Raji (cell line): Measurements from ENCODE around the gene ADRA2B.

Experiments
- POLR2A ChIP-seq: IDR thresholded peaks from 2 replicates; pipeline ENCODE4 v1.6.1; 2011; ENCODE audit warnings: low read depth, low read length, control low read depth; ENCODE audit not compliant: insufficient read depth

Gene ADRA2B

DNA sequence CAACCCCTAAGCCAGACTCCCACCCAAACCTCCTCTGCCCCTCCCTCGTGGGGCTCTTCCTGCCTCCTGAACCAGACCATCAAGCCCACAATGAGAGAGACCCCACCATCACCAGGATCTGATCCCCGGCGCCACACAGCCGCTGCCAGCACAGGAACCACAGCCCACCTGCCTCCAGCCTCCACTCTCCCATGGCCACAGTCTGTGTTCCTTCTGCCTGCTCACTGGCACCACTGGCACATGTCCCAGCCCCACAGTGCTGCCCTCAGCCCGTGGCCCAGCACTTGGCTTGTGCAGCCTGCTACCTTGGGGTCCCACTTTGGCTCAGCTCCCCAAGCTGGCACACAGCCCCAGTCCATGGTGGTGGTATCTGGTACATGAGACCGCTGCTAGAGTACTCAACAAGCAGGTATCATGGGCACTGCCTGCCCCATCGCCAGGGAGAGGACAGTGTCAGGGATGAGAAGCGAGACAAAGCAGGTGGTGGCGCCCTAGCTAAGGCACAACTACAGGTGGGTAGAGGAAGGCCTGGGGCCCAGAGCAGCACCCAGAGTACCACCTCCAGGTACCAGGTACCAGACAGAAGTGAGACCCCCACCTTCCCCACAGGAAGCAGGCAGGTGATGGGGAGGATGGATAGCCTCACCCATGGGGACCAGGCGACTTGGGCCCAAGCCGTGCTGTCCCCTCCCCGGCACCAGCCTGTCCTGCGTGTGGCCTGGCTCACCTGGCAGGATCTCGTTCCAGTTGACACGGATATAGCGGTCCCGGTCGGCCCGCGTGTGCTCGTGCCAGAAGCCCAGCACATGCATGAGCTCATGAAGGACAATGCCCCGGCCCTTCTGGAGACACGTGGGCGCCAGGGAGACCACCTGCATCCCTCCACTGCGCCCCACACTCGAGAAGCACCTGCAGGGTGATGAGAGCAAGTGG is 15.7 kb upstream of the ADRA2B start:
- TF ChIP-seq POLR2A, result no peak

DNA sequence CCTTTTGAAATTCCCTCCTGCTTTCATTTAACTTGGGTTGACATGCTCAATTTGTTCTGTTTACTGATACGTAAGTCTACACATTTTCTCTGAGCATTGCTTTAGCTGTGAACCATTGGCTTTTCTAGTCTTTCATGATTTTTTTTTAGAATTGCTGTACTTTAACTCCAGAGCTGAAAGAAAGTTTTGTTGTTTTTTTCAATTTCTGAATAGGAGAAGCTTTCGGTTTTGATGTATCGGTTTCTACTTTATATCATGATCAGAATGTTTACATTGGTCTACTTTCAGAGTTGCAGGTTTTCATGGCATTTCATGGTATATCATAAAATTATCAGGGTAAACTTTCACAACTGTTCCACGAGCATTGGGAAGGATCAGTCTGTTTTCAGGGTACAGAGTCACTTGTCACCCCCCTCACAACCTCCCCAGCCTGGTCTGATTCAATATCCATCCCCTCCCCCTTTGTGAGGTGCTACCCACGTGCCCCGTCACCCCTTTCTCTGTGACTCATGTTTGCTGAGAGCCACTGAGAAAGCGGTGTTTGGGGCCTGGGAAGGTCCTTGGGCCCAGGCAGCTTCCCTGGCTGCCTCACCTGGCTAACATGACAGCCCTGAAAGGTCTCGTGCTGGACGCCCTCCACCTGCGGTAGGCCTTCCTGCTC is 14.9 kb upstream of the ADRA2B start:
- no peak for TF ChIP-seq POLR2A

DNA sequence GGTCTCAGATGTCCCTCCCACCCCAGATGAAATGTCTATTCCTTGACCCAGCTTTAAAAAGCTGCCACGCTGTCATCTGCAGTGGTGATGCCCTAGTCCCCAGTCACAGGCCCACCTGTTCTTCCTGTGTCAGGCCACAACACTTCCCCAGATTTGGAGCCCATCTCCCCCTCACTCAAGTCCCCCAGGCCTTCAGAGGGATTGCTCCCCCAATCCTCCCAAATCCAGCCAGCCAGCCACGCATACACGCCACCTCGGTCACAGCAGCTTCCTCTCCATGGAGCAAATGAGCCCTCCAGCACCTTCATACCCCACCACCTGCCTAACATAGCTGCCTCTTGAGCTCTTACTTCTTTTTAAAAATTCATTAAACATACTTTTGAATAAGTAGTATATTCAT is 14.1 kb upstream of the ADRA2B start:
- TF ChIP-seq POLR2A, result no peak

DNA sequence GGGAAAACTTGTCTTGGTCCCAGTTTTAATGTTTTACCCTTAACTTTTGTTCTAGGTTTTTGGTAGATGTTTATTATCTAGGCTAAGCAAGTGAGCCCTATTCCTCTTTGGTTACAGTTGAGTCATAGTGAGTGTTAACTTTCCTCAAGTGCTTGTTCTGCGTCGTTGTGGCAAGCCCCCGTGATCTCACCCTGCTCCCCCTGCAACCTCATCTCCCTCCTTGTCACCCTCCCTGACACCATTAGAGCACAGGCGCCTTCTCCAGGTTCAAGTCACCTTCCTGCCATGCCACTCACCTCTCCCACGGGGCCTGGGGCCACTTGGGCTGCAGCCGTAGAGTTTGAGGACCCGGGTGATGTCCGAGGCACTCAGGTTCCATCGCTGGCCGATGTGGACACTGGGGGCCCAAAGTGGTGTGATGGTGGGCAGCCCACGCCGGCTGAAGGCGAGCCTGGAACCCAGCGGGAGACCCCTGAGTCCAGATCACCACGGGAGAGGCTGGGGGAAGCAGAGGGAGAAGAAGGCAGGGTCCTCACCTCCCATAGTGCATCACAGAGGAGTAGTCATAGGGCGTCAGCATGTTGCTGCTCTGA is 13.3 kb upstream of the ADRA2B start:
- TF ChIP-seq POLR2A, result no peak

DNA sequence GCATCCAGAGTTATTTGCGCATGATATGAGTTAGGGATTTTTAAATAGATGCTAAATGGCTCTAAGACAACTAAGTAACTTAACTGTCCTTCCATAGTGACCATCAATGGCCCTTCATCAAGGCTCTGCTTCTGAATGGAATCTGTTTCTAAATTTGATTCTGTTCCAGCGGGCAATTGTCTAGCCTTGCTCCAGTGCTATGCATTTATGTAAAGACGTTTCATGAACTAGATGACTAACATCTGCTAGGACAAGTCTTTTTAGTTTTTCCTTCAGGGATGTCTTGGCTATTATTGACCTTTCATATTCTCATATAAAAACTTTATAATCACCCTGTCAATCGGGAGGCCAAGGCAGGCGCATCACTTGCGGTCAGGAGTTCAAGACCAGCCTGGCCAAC is 12.1 kb upstream of the ADRA2B start:
- TF ChIP-seq POLR2A, result no peak

DNA sequence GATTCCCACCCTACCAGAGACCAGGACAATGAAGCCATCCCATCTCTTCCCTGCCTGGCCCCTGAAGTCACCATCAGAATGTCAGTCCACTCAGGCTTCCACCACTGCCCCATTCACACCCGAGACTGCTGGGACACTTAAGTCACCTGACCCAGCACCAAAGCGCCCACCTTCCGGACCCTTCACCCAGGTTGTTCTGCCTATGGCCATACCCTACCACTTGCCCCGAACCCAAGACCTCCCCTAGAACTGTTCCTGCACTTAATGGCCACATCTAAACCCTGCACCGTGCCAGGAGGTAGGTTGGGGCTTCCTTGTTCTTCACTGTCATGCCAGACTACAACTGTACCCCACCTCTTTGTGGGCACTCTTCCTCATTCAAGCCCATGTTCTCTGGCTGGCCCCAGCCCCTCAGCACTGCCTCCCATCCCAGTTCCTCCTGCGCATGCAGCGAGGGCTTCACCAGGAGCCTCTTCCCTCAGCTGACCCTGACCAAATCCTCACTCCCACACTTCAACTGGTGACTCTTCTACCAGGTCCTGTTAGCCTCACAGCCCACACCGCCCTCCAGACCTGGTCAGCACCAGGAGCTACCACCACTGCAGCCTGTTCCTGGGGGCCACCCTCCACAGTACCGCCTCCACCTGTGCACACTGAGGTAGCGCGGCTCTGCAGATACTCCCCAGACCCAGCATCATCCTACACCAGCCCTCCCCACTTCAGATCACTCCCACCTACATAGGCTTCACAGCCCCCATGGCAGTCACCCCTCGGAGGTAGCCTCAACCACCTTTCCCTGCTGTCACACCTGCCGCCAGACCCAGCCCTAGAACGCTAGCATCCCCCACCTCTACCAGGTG is 8.3 kb upstream of the ADRA2B start:
- no peak for TF ChIP-seq POLR2A

DNA sequence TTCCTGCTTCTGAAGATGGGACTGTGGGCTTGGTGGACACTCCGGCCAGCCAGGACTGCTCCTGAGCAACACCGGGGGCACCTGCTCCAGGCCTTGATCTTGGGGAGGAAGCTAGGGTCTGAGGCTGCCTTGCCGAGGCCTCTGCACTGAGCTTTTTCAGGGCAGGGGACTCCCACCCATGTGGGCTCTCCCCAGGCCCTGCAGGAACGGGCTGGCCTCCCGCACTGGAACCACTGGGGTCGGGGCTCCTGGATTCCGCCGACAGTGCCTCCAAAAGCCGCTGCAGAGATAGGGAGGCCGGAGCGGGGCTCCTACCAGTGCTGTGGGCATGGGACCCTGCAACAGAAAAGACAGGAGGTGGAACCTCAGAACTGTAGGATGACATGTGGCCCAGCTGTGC is 7.6 kb upstream of the ADRA2B start:
- no peak for TF ChIP-seq POLR2A

DNA sequence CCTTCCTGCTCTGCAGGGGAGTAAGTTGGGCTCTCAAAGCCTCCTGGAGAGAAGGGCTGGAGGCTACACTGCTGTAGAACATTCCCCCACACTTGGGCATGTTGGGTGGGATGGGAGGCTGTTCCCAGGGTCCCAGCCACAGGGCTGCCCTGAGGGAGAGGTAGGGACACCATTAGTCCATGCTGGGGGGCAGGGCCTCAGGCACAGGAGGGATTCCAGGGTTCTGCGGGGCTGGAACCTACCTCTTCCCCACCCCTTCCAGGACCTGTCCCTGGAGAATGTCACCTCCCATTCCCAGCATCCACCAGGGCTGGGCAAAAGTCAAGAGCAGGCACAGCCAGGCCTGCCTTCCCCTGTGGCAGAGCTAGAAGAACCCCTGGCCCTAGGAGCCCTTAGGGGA is 6.9 kb upstream of the ADRA2B start:
- TF ChIP-seq POLR2A, result no peak

DNA sequence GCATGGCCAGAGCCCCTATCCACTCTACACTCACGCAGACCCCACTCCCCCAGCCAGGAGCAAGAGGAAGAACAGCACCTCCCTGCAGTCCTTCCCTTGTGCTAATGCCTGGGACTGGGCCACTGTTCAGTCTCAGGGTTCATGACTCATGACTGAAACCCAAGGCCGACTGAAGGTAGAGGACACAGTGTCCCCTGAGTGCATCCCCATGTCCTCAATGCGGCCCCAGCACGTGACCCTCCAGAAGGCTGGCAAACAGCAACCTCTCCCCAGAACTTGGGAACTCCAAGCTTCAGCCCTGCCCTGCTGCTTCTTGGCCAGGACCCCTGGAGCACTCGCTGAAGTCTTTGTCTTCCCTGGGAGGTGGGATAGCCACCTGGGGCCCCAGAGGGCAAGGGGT is 6.0 kb upstream of the ADRA2B start:
- no peak for TF ChIP-seq POLR2A

DNA sequence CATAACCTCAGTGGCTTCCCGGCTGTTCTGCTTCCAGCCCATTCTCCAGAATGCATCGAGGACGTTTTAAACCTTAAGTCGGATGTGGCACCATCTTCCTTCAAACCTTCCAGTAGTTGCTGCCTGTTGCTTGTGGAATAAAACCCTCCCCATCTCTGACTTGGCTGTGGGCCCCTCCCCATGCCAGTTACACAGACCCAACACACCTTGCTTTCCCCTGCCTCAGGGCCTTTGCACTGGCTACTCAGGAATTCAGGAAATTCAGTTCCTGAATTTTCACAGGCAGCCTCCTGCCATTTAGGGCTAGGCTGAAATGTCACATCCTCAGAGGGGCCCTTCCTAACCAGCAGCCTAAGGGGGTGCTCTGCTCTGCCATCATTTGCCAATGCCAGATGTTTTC is 5.0 kb upstream of the ADRA2B start:
- no peak for TF ChIP-seq POLR2A

DNA sequence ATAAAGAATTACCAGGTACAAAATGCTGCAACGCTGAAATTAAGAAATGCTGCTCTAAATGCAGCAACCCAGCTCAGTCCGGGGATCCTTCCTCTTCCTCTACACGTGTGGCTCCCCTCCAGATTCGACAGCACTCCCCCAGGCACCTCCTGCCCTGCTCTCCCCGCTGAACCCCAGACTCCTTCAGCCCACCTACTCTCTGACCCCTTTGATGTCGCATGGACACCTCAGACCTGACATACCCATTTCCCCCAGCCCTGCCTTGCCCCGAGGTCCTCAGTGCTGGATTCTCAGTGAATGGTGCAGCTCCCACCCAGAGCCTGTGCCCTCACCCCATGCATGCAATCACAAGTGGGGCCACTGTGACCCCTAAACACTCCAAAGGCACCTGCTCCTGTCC is 4.6 kb upstream of the ADRA2B start:
- TF ChIP-seq POLR2A, result no peak

DNA sequence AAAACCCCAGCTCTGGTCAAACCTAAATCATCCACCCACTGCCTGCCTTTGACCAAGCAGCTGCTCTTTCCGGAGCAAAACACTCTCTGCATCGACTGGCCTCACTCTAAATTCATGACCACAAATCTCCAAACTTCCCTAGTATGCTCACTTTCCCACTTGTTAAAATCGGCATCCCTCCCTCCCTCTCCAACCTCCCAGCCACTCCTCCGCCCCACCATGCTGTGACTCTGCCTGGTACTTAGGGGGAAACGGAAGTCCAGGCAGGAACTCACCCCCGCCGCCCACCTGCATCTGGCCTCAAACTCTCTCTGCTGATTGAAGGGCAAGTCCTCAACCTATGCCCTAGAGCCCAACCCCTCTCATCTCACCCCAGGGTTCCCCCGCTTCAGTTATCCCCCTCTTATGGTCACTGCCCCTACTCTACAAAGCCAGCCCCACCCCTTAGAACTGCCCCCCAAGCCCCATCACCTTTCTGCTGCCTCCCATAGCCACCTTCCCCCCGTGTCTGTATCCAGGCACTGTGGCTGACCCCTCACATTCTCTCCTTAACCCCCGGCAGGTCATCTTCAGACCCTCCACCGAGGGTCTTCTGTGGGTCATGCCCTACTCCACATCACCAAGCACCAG is 3.8 kb upstream of the ADRA2B start:
- no peak for TF ChIP-seq POLR2A

DNA sequence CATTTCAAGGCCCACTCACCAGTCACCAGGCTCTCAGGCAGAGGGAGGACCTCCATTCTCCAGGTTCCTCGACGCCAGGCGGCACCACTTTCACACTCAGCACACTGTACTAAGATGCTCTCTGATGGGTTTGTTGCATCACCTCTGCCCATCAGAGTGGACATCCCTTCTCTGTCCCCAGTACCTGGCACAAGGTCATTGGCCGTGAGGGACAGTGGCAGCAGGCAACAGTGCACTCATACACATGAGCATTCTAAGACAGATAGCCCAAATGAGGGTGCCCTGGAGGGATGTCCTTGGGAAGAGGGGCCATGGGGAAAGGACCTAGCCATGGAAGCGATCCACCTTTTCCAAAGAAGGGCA is 3.0 kb upstream of the ADRA2B start:
- TF ChIP-seq POLR2A, result no peak

DNA sequence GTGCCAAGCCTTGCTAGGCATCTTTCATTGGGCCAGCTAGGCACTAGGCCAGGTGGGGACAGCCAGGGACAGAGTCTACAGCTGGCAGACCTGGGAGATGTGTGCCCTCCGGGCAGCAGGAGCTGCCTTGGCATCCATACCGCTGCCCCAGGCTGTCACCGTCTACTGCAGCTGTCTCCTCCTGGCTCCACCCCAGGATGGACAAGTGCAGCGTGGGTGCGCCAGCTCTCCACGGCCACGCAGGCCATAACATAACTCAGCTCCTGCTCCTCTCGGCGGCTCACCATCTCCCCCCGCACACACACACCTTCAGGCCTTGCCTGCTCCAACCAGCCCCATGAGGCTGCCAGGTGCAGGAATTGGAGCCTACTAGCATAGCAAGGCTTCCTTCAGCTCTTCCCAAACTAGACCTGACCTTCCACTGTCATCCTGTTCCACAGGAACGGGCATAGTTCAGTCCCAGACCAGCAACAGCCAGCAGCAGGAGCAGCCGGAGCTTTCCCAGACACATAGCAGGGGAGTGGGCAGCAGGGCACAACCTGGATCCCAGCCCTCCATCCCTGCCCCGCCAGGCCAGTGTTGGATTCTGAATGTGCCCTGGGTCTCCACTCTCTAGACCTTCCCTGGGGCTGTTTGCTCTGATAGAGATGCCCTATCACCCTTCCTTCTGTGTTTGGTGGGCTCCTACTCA is 2.5 kb upstream of the ADRA2B start:
- no peak for TF ChIP-seq POLR2A
